ENCODE results near the gene FASLG.
"Not testable (repeated sequence)": the region's sequence is repeated elsewhere in the genome, so short reads cannot be mapped to it uniquely, and the experiment has no call there.

Gene FASLG

DNA sequence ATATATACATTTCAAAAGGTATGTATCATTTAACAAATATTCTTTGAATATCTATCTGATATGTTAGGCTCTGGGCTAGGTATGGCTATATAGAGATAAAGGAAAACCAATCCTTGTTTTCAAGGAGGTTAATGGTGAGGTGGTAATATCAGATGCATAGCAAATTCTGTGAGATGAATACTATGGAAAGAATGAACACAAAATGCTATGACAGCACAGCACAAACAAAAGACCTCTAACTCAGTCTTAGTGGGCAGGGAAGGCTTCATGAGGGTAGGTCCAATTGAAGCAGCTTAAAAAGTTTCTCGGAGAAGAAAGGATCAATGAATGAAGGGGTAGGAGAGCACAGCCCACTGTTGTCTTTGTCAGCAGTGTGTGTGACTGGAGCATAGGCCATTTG lies 27.2 kb downstream of the FASLG start:
- no peak for DNase-seq

DNA sequence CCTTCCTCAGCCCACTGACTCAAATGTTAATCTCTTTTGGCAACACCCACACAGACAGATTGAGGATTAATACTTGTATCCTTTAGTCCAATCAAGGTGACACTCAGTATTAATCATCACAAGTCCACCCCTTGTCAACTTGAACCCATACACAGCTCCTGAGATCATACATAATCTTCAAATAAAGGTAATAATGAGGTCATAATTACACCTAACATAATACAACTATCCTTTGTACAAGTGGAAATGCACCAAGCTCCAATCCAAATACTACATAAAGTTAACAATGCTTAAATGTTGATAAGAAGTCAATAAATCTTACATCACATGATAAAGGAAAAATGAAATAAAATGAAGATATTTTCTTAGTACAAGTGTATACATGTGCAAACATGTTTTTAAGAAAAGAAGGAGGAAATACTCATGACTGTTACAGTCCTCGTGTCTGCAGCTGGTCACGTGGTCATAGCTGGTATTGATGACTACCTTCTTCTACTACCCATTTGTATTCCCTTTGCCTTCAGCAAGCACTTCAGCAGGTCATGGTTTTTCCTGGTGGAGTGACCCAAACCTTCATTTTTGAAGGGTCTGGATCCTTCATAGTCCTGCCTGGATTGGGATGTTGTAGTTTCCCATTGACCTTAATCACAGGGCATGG lies 29.7 kb downstream of the FASLG start:
- not testable (repeated sequence) for DNase-seq

DNA sequence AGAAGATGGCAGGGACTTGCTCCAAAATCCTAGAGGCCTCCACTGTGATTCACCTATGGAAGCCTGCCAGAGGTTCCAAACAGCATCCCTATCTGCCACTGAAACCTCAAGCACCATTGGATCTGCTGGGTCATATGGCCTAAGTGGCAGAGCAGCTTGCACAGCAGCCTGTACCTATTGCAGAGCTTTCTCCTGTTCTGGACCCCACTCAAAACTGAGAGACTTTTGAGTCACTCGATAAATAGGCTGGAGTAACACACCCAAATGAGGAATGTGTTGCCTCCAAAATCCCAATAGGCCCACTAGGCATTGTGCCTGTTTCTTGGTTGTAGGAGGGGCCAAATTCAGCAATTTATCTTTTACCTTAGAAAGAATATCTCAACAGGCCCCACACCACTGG lies 32.0 kb downstream of the FASLG start:
- DNase-seq: not testable (repeated sequence)

DNA sequence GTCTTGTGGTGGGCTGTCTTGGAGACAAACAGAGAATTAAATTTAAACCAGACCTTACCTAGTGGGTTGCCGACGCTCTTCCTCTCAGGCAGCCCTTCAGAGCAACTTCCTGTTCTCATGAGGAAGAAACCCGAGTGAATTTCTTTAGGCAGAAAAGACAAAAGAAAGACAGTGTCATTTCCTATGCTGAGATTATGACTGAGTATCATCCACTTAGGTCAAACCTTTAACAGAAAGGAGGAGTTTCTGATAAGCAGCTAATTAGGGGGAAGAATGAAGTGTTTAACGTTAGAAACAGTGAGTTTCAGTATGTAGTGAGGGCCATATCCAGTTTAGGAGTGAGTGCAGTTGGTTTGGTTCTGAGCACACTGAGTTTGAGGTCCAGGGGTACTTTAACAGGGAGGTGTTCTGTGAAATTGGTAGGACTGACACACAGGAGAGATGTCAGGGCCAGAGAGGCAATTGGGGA lies 38.7 kb downstream of the FASLG start:
- DNase-seq: no peak

DNA sequence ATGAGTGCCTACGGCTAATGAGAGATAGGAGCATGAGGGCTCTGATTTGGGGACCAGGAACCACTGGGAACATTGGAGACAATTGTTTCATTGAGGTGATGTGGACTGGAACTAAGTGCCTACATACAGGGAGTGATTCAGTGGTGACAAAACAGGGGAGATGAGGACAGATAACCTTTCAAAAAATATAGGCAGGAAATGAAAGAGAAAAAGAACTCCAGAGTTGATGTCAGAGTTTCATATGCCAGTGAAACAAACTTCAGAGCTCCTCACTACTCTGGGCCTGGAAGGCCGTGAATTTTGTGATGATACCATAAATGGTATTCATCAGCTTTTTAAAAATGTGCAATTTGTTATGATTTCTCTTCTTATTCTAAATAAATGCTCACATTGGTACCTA lies 39.3 kb downstream of the FASLG start:
- no peak for DNase-seq

DNA sequence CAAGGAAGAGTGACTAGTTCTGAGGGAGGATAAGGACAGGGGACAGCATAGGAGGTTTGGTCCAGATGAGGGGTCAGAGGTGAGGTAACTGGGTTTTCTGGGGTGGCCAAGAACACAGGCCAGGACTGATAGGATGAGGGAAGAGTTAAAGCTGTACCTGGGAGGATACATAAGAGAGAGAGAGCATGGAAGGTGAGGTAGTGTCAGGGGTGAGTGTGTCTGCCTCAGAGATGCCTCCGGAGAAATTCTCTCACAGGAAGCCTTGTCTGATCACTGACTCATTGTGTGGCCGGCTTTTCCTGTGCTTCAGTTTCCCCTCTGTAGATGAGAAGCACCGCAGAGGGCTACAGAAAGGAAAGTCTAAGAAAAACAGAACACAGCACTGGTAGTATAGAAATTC lies 40.2 kb downstream of the FASLG start:
- DNase-seq: no peak

DNA sequence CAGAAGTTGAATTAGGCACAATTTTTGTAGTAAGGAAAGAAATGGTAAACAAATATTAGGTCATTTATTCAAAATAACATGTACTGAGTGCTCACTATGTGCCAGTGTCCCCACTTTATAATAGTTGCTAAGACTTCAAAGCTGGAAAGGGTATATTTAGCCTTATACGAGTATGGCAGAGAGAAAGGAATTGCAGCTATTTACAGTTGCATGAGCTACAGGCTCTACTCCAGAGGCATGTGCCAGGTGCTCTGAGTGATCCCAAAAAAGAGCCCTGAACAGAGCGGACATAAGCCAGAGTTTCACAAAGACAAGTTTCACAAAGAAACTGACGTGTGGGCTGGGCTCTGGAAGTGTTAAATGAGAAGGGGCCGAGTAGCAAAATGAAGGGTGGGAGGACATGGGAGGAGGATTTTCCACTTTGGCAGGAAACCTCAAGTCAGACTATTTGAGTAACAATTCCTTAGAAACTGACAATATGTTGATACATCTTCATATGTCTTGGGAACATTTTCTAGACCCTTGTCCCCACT lies 40.9 kb downstream of the FASLG start:
- no peak for DNase-seq

DNA sequence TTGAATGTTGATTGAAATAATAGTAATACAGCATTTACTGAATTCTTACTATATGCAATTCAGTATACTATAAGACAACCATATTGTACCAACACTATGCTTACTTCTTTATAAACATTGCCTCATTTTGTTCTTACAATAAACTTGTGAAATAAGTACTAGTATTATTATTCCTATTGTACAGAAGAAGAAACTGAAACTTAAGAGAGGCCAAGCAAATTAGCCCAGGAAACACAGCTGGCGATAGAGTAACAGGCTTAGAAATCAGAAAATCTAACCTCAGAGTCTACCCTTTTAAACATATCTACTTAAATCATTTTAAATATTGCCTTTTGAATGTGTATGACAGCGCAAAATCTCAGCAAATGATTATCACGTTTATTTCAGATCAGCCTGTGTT lies 41.7 kb downstream of the FASLG start:
- no peak for DNase-seq

DNA sequence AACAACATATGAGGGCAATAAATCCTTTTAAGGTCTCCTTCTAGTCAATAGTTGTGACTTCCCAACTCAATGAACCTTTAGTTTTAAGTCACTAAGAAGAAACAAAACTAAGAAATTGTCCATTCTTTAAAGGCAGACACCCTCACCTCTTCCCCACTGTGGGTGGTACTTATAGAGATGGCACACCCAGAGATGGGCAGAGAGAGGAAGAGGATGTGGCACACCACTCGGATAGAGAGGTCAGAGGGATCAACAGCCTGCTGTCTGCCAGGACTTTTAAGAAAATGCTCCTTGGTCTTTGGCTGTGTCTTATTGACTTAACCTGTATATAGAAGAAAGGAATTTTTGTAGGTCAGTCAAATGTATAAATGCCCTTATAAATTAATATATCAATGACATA lies 45.1 kb downstream of the FASLG start:
- no peak for DNase-seq

DNA sequence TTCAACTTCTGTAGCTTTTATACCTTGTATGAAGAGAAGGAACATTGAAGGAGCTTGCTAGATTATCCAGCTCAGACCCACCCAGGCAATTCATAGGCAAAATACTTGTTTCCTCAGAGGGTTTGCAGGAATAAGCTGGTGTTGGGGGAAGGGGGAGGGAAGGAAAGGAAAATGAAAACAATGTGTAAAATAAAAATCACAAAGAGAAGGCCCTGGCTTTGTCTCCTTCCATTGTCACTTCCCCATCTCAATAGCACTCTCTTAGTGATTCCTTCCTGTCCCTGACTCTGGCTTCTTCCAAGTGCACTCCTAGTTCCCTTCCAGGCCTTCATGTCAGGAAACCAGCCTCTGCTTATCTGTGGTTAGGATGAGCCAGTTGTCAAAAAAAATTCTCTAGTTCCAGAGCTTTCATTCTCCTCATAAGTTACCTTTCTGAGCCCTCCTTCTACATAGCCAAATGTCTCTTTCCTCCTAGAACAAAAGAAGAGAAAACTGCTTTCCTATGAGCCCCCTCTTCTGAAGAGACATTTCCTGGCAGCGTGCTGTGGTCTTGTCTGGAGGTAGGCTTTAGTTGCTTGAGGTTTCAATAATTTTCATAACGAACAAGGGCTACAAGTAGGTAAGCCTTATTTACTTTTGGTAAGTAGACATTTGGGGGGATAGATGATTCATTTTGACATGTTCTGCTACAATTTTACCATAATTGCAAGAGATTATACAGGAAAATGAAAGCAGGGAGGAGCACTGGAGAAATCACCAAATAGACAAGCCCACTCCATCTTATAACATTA lies 45.7 kb downstream of the FASLG start:
- no peak for DNase-seq

DNA sequence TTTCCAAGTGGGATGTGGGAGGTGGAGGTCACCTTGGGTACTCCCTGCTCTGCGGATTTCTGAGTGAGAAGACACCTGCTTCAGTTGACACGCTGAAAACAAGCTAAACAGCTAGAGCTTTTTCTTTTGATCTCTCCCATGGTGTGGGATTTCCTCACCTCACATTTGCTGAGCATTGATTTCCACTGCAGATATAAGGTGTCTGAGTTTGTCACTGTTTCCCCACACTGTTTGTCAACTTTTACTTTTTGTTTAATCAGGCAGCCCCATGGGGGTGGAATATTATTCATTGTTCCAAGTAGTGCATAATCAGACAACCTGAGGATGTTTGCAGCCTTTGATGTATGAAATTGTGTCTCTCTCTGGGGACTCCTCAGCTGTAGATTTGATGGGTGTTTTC lies 49.5 kb downstream of the FASLG start:
- no peak for DNase-seq

DNA sequence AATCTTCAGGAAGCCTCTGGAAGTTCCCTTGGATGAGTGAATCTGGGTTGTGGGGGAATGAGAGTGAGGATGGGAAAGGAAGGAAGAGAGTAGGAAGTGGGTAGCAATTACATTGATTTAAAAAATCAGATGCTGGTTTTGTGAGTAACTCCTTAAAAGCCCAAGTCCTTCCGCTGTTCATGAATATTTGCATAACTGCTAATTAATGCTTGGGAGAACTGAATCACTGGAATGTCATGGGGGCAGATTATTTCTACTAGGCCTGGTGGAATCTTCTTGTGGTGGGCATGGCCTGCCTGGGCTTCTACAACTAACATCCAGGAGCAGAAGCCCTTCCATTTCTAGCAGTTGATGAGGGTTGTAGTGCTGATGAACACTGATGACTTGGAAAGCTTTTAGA lies 52.7 kb downstream of the FASLG start:
- DNase-seq: no peak

DNA sequence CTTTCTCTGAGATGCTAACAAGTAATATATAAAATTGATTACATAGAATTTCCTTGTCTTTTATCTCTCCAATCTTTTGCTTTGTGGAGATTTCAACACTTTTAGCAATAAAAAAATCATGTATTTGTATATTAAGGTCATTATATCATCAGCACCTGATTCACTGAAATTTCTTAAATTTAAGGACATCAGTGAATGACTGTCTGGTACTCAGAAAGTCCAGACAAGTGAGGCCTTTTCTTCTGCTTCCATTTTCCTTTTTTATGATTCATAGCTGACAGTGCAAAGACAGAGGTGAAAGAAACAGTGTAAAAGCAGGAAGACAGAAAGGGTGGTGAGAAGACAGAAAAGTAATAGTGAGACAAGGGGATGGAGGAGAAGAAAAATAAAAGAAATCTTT lies 54.6 kb downstream of the FASLG start:
- no peak for DNase-seq
